Measurements from ENCODE around the gene KAT8. TPM values are rescaled to one million over a fixed set of nuclear protein-coding genes. Genes with fewer than 3 reads are reported as not detected.

KAT8 gene
- total and polyA plus RNA-seq, 4 donors, result 15.9 to 37.4 (median 19.6) TPM

DNA sequence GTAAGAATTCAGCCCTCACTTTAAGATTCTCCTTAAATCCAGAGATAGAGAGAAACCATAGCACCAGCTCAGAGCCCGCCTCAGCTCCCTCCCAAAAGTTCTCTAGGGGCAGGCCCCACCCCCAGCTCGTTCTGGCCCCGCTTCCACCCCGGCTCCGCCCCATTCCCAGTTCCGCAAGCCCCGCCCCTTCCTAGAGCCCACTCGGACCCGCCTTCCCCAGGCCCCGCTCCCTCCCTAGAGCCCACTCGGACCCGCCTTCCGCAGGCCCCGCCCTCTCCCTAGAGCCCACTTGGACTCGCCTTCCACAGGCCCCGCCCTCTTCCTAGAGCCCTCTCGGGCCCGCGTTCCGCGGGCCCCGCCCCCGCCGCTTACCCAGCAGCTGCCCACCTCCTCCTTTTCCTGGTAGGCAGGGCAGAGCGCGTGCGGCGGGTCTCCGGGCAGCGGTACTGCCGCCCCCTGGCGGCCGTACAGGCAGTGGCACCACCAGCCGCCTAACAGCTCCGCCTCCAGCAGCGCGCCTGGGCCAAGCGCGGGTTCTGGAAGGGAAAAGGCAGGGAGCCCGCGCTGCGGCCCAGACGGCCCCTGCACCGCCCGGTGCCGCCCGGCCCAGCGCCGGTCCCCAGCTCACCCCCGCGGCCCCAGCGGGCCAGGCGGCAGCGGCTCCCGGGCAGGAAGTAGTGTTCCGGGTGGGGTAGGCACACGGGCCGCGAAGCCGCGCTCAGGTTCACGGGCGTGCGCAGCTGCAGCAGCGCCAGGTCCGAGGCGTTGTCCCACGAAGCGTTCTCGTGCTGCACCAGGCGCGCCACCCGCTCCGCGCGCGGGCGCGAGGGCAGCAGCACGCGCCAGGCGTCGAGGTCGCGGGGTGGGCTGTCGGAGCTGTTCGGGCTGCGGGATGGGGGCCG is 24.9 kb downstream of the KAT8 start (continued):
- TF ChIP-seq, protein P1, sequence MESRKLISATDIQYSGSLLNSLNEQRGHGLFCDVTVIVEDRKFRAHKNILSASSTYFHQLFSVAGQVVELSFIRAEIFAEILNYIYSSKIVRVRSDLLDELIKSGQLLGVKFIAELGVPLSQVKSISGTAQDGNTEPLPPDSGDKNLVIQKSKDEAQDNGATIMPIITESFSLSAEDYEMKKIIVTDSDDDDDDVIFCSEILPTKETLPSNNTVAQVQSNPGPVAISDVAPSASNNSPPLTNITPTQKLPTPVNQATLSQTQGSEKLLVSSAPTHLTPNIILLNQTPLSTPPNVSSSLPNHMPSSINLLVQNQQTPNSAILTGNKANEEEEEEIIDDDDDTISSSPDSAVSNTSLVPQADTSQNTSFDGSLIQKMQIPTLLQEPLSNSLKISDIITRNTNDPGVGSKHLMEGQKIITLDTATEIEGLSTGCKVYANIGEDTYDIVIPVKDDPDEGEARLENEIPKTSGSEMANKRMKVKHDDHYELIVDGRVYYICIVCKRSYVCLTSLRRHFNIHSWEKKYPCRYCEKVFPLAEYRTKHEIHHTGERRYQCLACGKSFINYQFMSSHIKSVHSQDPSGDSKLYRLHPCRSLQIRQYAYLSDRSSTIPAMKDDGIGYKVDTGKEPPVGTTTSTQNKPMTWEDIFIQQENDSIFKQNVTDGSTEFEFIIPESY (IDR thresholded peaks at IDR 0.05), result no peak
- TF ChIP-seq TAF1 (conservative IDR thresholded peaks at IDR 0.05), result no peak
- TF ChIP-seq JUND (IDR thresholded peaks at IDR 0.05), result peak; percentile 17 to 32
- peak; percentile 96 for TF ChIP-seq SP1 (IDR thresholded peaks at IDR 0.05)
- peak; percentile 50 for TF ChIP-seq NR2F2 (IDR thresholded peaks at IDR 0.05)

DNA sequence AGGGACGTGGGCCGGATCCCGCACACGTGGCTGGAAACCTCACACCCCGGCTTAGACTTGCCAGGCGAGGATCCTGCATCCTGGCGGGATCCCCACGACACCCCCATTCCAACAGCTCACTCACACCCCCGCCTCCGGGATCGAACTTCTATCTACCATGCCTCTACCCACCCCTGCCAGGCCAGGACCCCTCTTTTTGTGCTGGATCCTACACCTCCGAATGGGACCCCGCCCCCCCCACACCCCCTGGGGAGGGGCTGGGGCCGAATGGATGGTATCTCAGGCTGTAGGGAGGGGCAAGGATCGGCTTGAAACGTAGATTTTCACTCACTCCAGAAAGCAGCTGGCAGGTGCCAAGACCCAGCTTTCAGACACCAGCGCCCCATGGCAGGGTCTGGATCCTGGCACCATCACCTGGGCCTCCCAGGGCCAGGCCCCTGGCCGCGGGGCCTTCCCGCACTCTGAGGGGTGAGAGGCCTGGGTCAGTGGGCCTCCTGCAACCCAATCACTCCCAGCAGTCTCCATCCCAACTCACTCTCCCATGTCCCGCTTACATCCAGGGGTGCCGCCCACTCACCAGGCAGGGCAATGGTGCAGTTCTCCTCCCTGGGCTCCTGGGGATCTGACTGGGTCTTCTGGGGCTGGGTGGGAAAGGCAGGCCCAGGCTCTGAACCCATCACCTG is 25.7 kb downstream of the KAT8 start:
- WGBS, result 64% methylated on average over 22 of the region's 22 CpGs
- no peak for TF ChIP-seq JUND (IDR thresholded peaks at IDR 0.05)
- TF ChIP-seq YY1 (IDR thresholded peaks at IDR 0.05), result no peak
- TF ChIP-seq TAF1 (conservative IDR thresholded peaks at IDR 0.05), result no peak
- TF ChIP-seq NR2F2 (IDR thresholded peaks at IDR 0.05), result no peak
- Histone ChIP-seq H3K27me3 (ENCODE audit: control insufficient read depth in 4 of 4, insufficient read depth in 4 of 4, low read length in 3 of 4) (no peaks in the 10 kb centered on the region), H3K9ac (ENCODE audit: low read depth in 1 of 2, low read length in 2 of 2) (peak overlapping the region in 1 of 2 donors; percentile 32), H3K4me1 (ENCODE audit: control insufficient read depth in 4 of 4, insufficient read depth in 4 of 4, low read length in 3 of 4) (peaks cover 14 to 26% (median 20%) of the 10 kb centered on the region in 4 donors), H3K27ac (ENCODE audit: low read depth in 1 of 2, low read length in 2 of 2) (peak overlapping the region in 1 of 2 donors; percentile 81), H3K9me3 (ENCODE audit: control insufficient read depth in 4 of 4, low read length in 3 of 4) (no peaks in the 10 kb centered on the region), H3K4me3 (ENCODE audit: low read depth in 1 of 3, low read length in 3 of 3) (peak overlapping the region in 1 of 3 donors; percentile 62), H3K36me3 (ENCODE audit: control insufficient read depth in 4 of 4, insufficient read depth in 3 of 4, low read depth in 1 of 4, low read length in 3 of 4) (no peaks in the 10 kb centered on the region)
- DNase-seq (ENCODE audit: low spot score), result no peak

DNA sequence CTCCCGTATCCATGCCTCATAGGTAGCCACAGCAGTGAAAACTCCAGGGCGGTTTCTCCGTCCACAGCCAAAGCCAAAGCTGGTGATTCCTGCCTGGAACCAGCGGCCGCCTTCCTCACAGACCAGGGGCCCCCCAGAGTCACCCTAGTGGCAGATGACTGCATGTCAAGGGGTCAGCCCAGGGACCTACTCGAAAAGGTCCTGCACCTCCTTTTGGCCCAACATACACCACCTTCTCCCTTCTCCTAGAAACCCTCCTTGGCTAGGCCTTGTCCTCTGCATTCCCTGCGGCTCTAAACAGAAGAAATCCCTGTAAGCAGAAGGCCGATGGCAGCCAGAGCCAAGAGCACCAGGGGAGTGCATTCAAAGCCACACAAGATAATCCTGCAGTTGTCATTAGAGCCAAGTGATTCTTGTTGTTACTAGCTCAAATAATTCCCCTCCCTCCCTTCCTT is 26.3 kb downstream of the KAT8 start:
- no peak overlapping the region for H3K4me3 ChIP-seq (ENCODE audit: low read depth in 1 of 3, low read length in 3 of 3)
- no peak for DNase-seq (ENCODE audit: low spot score)
- H3K9me3 ChIP-seq (ENCODE audit: control insufficient read depth in 4 of 4, low read length in 3 of 4), result no peaks in the 10 kb centered on the region
- no peak overlapping the region for H3K27ac ChIP-seq (ENCODE audit: low read depth in 1 of 2, low read length in 2 of 2)
- no peaks in the 10 kb centered on the region for H3K36me3 ChIP-seq (ENCODE audit: control insufficient read depth in 4 of 4, insufficient read depth in 3 of 4, low read depth in 1 of 4, low read length in 3 of 4)
- WGBS, result 96% methylated on average over 8 of the region's 8 CpGs
- H3K4me1 ChIP-seq (ENCODE audit: control insufficient read depth in 4 of 4, insufficient read depth in 4 of 4, low read length in 3 of 4), result peaks cover 14 to 28% (median 22%) of the 10 kb centered on the region in 4 donors
- H3K9ac ChIP-seq (ENCODE audit: low read depth in 1 of 2, low read length in 2 of 2), result no peak overlapping the region
- TF ChIP-seq RAD21 (IDR thresholded peaks at IDR 0.05) (no peak), RXRA (IDR thresholded peaks at IDR 0.05) (no peak), YY1 (IDR thresholded peaks at IDR 0.05) (no peak), TAF1 (conservative IDR thresholded peaks at IDR 0.05) (no peak), FOXA1 (IDR thresholded peaks at IDR 0.05) (no peak), SP1 (IDR thresholded peaks at IDR 0.05) (no peak), HNF4A (conservative IDR thresholded peaks at IDR 0.05) (no peak), EGR1 (IDR thresholded peaks at IDR 0.05; ENCODE audit: low read depth in 2 of 2) (no peak), JUND (IDR thresholded peaks at IDR 0.05) (no peak), FOXA2 (IDR thresholded peaks at IDR 0.05) (no peak), HNF4G (IDR thresholded peaks at IDR 0.05) (no peak), GABPA (IDR thresholded peaks at IDR 0.05 in 1 of 2, conservative IDR thresholded peaks at IDR 0.05 in 1 of 2) (no peak), NR2F2 (IDR thresholded peaks at IDR 0.05) (no peak)
- TF ChIP-seq, protein P1 (IDR thresholded peaks at IDR 0.05), result no peak
- TF ChIP-seq, protein P2, sequence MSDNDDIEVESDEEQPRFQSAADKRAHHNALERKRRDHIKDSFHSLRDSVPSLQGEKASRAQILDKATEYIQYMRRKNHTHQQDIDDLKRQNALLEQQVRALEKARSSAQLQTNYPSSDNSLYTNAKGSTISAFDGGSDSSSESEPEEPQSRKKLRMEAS (IDR thresholded peaks at IDR 0.05), result no peak
- TF ChIP-seq, protein P3, sequence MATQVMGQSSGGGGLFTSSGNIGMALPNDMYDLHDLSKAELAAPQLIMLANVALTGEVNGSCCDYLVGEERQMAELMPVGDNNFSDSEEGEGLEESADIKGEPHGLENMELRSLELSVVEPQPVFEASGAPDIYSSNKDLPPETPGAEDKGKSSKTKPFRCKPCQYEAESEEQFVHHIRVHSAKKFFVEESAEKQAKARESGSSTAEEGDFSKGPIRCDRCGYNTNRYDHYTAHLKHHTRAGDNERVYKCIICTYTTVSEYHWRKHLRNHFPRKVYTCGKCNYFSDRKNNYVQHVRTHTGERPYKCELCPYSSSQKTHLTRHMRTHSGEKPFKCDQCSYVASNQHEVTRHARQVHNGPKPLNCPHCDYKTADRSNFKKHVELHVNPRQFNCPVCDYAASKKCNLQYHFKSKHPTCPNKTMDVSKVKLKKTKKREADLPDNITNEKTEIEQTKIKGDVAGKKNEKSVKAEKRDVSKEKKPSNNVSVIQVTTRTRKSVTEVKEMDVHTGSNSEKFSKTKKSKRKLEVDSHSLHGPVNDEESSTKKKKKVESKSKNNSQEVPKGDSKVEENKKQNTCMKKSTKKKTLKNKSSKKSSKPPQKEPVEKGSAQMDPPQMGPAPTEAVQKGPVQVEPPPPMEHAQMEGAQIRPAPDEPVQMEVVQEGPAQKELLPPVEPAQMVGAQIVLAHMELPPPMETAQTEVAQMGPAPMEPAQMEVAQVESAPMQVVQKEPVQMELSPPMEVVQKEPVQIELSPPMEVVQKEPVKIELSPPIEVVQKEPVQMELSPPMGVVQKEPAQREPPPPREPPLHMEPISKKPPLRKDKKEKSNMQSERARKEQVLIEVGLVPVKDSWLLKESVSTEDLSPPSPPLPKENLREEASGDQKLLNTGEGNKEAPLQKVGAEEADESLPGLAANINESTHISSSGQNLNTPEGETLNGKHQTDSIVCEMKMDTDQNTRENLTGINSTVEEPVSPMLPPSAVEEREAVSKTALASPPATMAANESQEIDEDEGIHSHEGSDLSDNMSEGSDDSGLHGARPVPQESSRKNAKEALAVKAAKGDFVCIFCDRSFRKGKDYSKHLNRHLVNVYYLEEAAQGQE (IDR thresholded peaks at IDR 0.05), result no peak
- TF ChIP-seq, protein P4, sequence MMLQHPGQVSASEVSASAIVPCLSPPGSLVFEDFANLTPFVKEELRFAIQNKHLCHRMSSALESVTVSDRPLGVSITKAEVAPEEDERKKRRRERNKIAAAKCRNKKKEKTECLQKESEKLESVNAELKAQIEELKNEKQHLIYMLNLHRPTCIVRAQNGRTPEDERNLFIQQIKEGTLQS (IDR thresholded peaks at IDR 0.05), result no peak
- TF ChIP-seq, protein P5, sequence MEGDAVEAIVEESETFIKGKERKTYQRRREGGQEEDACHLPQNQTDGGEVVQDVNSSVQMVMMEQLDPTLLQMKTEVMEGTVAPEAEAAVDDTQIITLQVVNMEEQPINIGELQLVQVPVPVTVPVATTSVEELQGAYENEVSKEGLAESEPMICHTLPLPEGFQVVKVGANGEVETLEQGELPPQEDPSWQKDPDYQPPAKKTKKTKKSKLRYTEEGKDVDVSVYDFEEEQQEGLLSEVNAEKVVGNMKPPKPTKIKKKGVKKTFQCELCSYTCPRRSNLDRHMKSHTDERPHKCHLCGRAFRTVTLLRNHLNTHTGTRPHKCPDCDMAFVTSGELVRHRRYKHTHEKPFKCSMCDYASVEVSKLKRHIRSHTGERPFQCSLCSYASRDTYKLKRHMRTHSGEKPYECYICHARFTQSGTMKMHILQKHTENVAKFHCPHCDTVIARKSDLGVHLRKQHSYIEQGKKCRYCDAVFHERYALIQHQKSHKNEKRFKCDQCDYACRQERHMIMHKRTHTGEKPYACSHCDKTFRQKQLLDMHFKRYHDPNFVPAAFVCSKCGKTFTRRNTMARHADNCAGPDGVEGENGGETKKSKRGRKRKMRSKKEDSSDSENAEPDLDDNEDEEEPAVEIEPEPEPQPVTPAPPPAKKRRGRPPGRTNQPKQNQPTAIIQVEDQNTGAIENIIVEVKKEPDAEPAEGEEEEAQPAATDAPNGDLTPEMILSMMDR (IDR thresholded peaks at IDR 0.05; ENCODE audit: low read depth, low read length, missing input control), result no peak
- H3K27me3 ChIP-seq (ENCODE audit: control insufficient read depth in 4 of 4, insufficient read depth in 4 of 4, low read length in 3 of 4), result no peaks in the 10 kb centered on the region
